ENCODE results near the gene PTGDR2. TPM values are rescaled to one million over a fixed set of nuclear protein-coding genes. Genes with fewer than 3 reads are reported as not detected.

Gene PTGDR2
- total RNA-seq, 1 experiment from 2014 or later: not detected

DNA sequence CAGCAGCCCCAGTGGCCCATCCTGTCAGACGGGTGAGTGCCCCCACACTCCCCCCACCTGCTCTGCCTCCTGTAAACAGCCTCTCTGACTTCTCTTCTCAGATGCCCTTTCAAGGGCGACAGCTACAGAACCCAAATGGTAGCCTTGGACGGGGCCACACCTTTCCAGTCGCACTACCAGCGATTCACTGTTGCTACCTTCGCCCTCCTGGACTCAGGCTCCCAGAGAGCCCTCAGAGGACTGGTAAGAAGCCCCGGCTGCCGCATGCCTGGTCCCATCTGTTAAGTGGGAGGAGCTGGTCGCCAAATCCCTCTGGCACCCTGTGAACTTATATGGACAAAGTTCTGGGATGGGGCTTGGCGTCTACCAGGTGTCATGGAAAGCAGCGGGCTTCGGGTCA, 17.8 kb upstream of the PTGDR2 start:
- DNase-seq: no peak
- no peak for ATAC-seq
- BruUV-seq (replicated peaks): no TSS peak
- H3K9ac ChIP-seq (ENCODE audit: low read length): no peak overlapping the region
- no peak overlapping the region for H3K4me3 ChIP-seq (ENCODE audit: low read length)
- no peaks in the 10 kb centered on the region for H3F3A ChIP-seq (ENCODE audit: low read length, unreplicated experiment)
- intact Hi-C loops (cut with micrococcal nuclease): no loop called here
- H3K27ac ChIP-seq (ENCODE audit: low read length): no peak overlapping the region
- H3K4me2 ChIP-seq (ENCODE audit: low read length): no peak overlapping the region
- no peaks in the 10 kb centered on the region for H3K9me2 ChIP-seq (replicated peaks; ENCODE audit: low read length)
- no peaks in the 10 kb centered on the region for H3K27me3 ChIP-seq (ENCODE audit: low read length)
- H2AFZ ChIP-seq (ENCODE audit: low read length): no peak overlapping the region
- H4K20me1 ChIP-seq (ENCODE audit: low read length): no peaks in the 10 kb centered on the region
- no peaks in the 10 kb centered on the region for H3K79me2 ChIP-seq (ENCODE audit: low read length)
- POLR2A ChIA-PET (ENCODE audit: unreplicated experiment): no interaction called here
- no peaks in the 10 kb centered on the region for H3K9me3 ChIP-seq (ENCODE audit: low read length)
- TF ChIP-seq EZH2 (IDR thresholded peaks at IDR 0.05; ENCODE audit: low read length, unreplicated experiment): no peak
- TF ChIP-seq, protein P1, sequence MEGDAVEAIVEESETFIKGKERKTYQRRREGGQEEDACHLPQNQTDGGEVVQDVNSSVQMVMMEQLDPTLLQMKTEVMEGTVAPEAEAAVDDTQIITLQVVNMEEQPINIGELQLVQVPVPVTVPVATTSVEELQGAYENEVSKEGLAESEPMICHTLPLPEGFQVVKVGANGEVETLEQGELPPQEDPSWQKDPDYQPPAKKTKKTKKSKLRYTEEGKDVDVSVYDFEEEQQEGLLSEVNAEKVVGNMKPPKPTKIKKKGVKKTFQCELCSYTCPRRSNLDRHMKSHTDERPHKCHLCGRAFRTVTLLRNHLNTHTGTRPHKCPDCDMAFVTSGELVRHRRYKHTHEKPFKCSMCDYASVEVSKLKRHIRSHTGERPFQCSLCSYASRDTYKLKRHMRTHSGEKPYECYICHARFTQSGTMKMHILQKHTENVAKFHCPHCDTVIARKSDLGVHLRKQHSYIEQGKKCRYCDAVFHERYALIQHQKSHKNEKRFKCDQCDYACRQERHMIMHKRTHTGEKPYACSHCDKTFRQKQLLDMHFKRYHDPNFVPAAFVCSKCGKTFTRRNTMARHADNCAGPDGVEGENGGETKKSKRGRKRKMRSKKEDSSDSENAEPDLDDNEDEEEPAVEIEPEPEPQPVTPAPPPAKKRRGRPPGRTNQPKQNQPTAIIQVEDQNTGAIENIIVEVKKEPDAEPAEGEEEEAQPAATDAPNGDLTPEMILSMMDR (conservative IDR thresholded peaks at IDR 0.05; ENCODE audit: low read depth, low read length): no peak
- no peak for TF ChIP-seq EZH2phosphoT487 (IDR thresholded peaks at IDR 0.05; ENCODE audit: borderline replicate concordance, low read length)
- H3K4me1 ChIP-seq (ENCODE audit: insufficient read depth, low read length): no peaks in the 10 kb centered on the region
- 0 out of 2 replicates have a peak, but pooled peaks cover 2% of the 10 kb centered on the region for H3K36me3 ChIP-seq (ENCODE audit: low read depth, low read length)
- CTCF ChIA-PET: no interaction called here

DNA sequence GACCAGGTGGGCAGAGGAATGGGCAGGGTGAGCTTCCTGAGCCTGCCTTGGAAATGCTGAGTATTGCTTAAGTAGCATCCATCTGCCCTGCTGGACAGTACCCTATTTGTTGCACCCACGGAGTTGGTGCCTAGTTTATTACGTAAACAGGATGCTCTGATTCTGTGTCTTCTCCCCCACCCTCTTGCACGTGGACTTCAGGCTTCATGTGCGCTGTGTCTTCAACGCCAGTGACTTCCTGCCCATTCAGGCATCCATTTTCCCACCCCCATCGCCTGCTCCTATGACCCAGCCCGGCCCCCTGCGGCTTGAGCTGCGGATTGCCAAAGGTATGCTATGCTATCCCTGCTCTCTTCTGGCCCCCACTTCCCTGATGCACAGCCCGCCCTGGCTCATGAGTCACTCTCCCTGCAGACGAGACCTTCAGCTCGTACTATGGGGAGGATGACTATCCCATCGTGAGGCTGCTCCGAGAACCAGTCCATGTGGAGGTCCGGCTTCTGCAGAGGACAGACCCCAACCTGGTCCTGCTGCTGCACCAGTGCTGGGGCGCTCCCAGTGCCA, 17.3 kb upstream of the PTGDR2 start:
- Histone ChIP-seq H3K36me3 (ENCODE audit: low read depth, low read length) (no peaks in the 10 kb centered on the region), H4K20me1 (ENCODE audit: low read length) (no peaks in the 10 kb centered on the region), H2AFZ (ENCODE audit: low read length) (no peak overlapping the region), H3K4me1 (ENCODE audit: insufficient read depth, low read length) (no peaks in the 10 kb centered on the region), H3K27me3 (ENCODE audit: low read length) (no peaks in the 10 kb centered on the region), H3K9me2 (replicated peaks; ENCODE audit: low read length) (no peaks in the 10 kb centered on the region), H3K27ac (ENCODE audit: low read length) (no peak overlapping the region), H3K4me3 (ENCODE audit: low read length) (no peak overlapping the region), H3F3A (ENCODE audit: low read length, unreplicated experiment) (no peaks in the 10 kb centered on the region), H3K79me2 (ENCODE audit: low read length) (no peaks in the 10 kb centered on the region), H3K9ac (ENCODE audit: low read length) (no peak overlapping the region), H3K9me3 (ENCODE audit: low read length) (no peaks in the 10 kb centered on the region), H3K4me2 (ENCODE audit: low read length) (no peak overlapping the region)
- TF ChIP-seq, protein P1 (conservative IDR thresholded peaks at IDR 0.05; ENCODE audit: low read depth, low read length): no peak
- TF ChIP-seq EZH2 (IDR thresholded peaks at IDR 0.05; ENCODE audit: low read length, unreplicated experiment) (no peak), EZH2phosphoT487 (IDR thresholded peaks at IDR 0.05; ENCODE audit: borderline replicate concordance, low read length) (no peak)
- ChIA-PET CTCF (no interaction called here), POLR2A (ENCODE audit: unreplicated experiment) (no interaction called here)
- ATAC-seq (no peak), DNase-seq (no peak)
- BruUV-seq (replicated peaks): no TSS peak
- intact Hi-C loops (cut with micrococcal nuclease): no loop called here

DNA sequence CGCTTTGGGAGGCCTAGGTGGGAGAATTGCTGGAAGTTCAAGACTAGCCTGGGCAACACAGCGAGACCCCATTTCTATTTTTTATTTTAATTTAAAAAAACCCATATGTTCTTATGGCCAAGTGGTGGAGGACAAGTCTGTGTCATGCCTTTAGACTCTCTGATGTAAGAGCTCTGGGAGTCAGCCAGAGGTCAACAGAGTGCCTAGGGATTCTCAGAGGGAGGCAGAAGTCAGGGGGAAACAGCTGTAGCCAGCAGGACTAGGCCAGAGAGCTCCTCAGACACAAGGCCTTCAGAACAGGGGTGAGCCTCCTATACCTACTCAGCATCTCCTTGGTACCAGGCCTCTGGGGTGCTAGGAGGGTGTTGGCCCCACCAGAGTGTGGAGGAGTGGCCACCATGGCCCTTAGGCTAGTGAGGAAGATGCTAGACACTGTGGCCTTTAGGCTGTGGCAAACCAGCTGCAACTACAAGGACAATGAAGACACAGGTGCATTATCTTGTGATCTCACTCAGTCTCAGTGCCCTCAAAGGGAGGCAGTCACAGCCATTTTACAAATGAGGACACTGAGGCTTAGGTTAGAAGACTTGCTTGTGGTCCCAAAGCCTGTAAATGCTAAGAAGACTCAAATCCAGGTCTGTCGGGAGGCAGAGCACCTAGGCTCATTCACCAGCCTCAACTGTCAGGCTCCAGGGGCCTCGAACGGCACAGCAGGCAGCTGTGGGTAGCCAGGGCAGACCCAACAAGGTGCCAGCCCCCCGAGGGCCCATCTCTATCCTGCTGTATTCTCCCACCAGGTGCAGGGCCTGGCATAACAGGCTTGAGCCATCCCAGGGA, 16.6 kb upstream of the PTGDR2 start:
- H3K4me1 ChIP-seq (ENCODE audit: insufficient read depth, low read length): peaks cover 1% of the 10 kb centered on the region; the same call in 1 of the 2 replicates
- no peaks in the 10 kb centered on the region for H3K36me3 ChIP-seq (ENCODE audit: low read depth, low read length)
- no peak overlapping the region for H3K9ac ChIP-seq (ENCODE audit: low read length)
- no peak for DNase-seq
- no peak for ATAC-seq
- intact Hi-C loops (cut with micrococcal nuclease): no loop called here
- no TSS peak for BruUV-seq (replicated peaks)
- no peak overlapping the region for H3K27ac ChIP-seq (ENCODE audit: low read length)
- no peak overlapping the region for H3K4me2 ChIP-seq (ENCODE audit: low read length)
- no peaks in the 10 kb centered on the region for H3K9me3 ChIP-seq (ENCODE audit: low read length)
- no peak for TF ChIP-seq EZH2 (IDR thresholded peaks at IDR 0.05; ENCODE audit: low read length, unreplicated experiment)
- TF ChIP-seq EZH2phosphoT487 (IDR thresholded peaks at IDR 0.05; ENCODE audit: borderline replicate concordance, low read length): no peak
- TF ChIP-seq, protein P1 (conservative IDR thresholded peaks at IDR 0.05; ENCODE audit: low read depth, low read length): no peak
- H3F3A ChIP-seq (ENCODE audit: low read length, unreplicated experiment): no peaks in the 10 kb centered on the region
- H3K79me2 ChIP-seq (ENCODE audit: low read length): no peaks in the 10 kb centered on the region
- no peak overlapping the region for H2AFZ ChIP-seq (ENCODE audit: low read length)
- CTCF ChIA-PET: no interaction called here
- no peak overlapping the region for H3K4me3 ChIP-seq (ENCODE audit: low read length)
- H3K27me3 ChIP-seq (ENCODE audit: low read length): no peaks in the 10 kb centered on the region
- no peaks in the 10 kb centered on the region for H3K9me2 ChIP-seq (replicated peaks; ENCODE audit: low read length)
- no peaks in the 10 kb centered on the region for H4K20me1 ChIP-seq (ENCODE audit: low read length)
- POLR2A ChIA-PET (ENCODE audit: unreplicated experiment): no interaction called here
